Hindlimb muscle (tissue), 1 donor: ENCODE results near the gene SPATC1L. TPM values are rescaled to one million over a fixed set of nuclear protein-coding genes. Genes with fewer than 3 reads are reported as not detected.

Experiments used
- DNase-seq: peaks from one replicate; pipeline ENCODE4 v3.0.0-alpha.2; 2013
- polyA plus RNA-seq: library from polyadenylated mRNA; unstranded; fragments of 120-200 nt; gene quantifications from one replicate; pipeline ENCODE4 v1.2.1, GENCODE V29; 2013; ENCODE audit not compliant: insufficient read length

Gene SPATC1L
- polyA plus RNA-seq, 1 donor, result 8.2 TPM

- no peak for DNase-seq
Observed at GRCh38 chr21:46160907-46161632, 23.2 kb downstream of the SPATC1L start.

DNA sequence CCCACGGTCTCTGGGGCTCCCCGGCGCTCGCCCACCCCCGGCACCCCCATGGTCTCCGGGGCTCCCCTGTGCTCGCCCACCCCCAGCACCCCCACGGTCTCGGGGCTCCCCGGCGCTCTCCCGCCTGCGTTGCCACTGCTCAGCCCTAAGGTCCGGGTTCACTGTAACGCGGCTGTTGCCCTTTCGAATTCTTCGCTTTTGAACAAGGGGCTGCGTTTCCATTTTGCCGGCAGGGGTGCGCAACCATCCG, 23.7 kb downstream of the SPATC1L start:
- DNase-seq, result no peak

- DNase-seq, result no peak
Observed at GRCh38 chr21:46159841-46160656, 24.2 kb downstream of the SPATC1L start.

- DNase-seq, result no peak
Observed at GRCh38 chr21:46159390-46159789, 24.9 kb downstream of the SPATC1L start.

DNA sequence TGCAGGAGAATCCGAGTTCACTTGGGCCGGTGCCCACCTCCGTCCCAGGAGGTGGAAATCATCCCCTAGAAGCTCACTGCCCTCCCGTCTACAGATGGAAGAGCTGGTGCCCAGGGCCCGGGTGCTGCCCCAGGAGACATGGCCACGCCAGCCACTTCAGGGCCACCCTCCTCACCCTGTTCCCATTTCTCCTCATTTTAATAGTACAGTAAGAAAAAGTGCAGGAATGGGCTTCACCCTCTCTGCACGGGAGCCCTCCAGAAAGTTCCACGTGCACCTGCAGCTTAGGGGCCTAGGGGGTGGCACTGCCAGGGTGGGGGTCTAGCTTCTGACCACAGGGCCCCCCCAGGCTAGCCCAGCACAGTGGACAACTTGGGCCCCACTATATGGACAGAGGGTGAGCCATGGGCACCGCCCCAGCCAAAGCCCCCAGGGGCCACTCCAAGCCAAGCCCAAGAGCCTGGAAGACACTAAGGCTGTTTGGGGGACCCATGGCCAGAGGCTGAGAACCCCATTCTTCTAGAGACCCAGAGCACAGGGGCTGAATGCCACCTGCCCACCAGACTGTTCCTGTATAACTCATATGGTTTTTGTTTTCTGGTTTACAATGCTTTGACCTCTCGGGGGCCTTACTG, 25.5 kb downstream of the SPATC1L start:
- no peak for DNase-seq

GRCh38 chr21:46157987-46158451, 26.2 kb downstream of the SPATC1L start:
- DNase-seq, result no peak

DNA sequence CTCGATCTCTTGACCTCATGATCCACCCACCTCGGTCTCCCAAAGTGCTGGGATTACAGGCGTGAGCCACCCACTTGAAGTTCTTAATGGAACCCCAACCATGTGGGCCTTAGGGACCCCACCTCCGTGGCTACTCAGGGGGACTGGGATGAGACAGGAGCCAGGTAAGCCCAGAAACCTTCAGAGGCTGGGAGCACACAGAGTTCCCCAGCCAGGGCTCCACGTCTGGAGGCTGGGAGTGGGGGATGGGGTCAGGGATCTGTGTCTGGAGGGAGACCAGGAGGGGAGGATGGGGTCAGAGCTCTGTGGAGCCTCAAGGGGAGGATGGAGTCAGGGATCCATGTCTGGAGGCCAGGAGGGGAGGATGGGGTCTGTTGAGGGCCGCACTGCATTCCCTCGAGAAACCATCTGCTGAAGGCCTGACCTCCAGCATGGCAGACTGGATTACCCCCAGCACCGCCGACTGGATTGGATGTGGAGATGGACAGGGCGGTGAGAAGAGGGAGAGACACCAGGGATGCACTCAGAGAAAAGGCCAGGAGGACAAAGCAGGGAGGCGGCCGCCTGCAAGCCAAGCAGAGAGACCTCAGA, 26.8 kb downstream of the SPATC1L start:
- DNase-seq, result no peak

DNA sequence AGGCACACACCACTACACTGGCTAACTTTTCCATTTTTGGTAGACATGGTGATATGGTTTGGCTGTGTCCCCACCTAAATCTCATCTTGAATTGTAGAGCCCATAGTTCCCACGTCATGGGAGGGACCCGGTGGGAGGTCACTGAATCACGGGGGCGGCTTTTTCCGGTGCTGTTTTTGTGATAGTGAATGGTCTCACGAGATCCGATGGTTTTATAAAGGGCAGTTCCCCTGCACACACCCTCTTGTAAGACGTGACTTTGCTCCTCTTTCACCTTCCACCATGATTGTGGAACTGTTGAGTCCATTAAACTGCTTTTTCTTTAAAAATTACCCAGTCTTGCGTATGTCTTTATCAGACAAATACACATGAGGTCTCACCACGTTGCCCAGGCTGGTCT, 27.6 kb downstream of the SPATC1L start:
- no peak for DNase-seq

DNA sequence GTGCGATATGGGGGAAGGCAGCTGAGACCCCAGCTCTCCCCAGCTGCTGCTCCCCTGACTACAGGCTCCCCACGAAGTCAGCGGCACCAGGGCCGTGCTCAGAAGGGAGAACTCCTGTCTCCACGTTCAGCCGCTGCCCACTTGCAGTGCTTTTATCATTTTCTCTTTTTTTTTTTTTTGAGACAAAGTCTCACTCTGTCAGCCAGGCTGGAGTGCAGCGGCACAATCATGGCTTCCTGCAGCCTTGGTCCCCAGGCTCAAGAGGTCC, 27.9 kb downstream of the SPATC1L start:
- DNase-seq, result no peak

DNA sequence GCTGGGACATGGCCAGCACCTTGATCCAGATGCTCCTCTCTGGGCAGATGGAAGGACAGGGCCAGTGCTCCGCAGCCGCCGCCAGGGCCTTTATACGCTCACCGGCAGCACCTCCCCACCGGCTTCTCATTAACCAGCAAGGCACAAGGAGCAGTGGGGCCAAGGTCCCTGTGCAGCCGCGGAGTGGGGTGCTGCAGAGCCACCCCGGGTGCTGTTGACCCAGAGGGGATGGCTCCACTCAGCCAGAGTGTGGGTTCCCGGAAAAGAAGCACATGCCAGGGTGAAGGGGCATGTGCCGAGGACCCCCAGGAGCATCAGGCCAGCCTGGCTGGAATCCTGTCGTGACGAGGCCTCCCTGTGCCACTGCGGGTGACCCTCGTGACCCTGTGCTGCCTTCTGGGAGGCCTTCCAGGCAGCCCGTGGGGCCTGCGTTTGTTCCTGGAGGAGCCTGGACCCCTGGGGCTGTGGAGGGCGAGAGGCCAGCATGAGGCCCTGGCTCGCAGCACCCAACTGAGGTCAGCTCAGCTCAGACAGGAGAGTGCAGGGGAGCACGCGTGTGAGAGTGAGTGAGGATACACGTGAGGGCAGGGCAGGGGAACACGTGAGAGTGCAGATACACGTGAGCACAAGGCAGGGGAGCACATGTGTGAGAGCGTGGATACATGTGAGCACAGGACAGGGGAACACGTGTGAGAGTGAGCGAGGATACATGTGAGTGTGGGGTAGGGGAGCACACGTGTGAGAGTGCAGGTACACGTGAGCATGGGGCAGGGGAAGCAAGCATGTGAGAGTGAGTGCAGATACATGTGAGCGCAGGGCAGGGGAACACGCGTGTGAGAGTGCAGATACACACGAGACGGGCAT, 28.5 kb downstream of the SPATC1L start, which contains the start of gene FTCD:
TSS of gene FTCD (minus strand) at position 66 of the 864 bp plus-strand sequence. CDS start at position 10, 56 bp downstream.
- no peak for DNase-seq

GRCh38 chr21:46154955-46155513, 29.2 kb downstream of the SPATC1L start:
- DNase-seq, result no peak

- no peak for DNase-seq
Observed at GRCh38 chr21:46154155-46154954, 29.9 kb downstream of the SPATC1L start.

DNA sequence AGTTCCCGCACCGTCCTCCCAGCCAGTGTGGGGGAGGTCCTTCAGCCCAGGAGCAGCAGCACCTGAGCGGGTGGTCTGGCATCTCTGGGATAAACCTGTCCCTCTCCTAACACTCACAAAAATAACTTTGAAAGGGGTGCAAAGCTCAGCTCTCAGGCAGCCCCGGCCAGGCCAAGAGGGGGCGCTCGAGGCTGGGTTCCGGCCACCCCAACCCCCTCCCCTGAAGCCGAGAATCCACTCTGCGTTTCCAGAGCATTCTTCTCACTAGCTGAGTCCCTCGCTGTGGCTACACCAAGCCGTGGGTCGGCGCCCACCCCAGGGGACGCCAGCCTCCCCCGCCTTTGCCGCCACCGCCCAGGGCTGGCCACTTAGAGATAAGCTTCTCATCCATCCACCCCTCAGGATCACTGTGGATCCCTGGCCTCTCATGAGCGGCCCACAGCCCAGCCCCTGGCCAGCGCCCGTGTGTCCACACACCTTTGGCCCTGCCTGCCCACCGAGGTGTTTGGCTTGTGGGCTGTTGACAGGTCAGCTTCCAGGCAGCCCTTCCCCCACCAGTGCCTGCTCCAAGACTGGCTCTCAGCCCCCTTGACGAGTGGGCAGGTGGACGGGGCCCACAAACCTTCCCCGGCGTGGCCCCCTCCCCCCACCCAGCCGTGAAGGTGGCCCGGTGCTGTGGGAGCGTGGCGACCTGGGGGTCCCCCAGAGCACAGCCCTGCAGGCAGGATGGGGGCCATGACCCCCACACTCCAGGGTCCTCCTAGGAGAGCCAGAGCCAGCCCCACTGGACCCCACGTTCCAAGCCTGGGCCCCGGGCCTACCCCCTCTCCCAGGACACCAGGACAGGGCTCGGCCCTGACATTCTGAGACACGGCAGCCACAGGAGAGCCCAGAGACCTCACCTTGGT, 30.8 kb downstream of the SPATC1L start:
- no peak for DNase-seq

GRCh38 chr21:46152927-46153246, 31.4 kb downstream of the SPATC1L start:
- no peak for DNase-seq

- DNase-seq, result no peak
Observed at GRCh38 chr21:46151989-46152926, 32.0 kb downstream of the SPATC1L start.

- DNase-seq, result no peak
Observed at GRCh38 chr21:46151261-46151988, 32.8 kb downstream of the SPATC1L start.

DNA sequence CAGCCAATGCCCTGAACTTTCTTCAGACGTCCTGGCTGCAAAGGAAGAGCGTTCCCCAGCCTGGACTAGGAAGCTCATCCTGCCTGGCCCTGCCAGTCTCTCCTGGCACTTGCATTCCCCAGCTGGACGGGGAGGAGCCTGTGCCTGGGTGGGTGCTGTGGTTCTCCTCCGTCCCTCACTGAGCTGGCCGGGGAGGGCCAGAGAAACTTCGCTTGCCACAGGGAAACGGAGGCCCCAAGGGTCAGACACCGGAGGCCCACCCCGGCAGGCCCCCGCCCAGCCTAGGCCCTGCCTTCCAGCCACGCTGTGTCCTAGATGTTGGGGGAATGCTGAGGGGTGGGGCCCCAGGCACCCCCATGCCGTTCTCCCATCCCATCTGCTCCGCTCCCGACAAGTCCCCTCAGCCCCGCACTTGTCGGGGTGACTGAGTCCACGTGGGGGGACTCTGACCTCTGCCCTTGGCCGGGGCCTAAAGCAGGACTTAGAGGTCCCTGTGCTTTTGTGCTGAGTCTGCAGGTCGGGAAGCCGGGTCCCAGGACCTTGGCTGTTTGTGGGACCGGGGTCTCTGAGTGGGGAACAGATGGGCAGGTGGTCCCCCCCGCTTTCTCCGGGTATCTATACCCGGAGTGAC, 33.7 kb downstream of the SPATC1L start:
- no peak for DNase-seq

DNA sequence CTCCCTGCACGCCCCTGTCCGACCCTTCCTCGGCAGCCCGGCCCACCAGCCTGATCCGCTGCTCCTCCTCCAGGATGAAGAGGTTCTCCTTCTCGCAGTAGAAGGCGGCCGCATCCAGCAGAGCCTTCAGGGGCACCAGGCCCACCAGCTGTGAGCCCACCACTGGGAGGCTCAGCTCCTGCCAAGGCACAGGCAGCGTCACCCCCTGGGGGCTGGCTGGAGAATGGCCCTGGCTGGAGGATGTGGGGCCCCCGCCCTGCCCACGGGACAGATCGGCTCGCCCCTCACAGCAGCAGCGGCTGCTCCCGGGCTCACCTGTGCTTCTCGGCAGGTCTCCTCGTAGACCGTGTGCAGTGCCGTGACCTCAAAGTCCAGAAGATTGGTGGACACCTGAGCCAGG, 34.2 kb downstream of the SPATC1L start:
- DNase-seq, result no peak
